SK-N-SH treated with all-trans-retinoic acid at 6 μM for 48 hours (cell line): ENCODE data around the gene VGF.

Source experiments
- ATAC-seq: fragments of 200-7000 bp; cut with Tn5 transposase; 3 replicates; pipeline ENCODE4 v1.9.1; 2020; ENCODE audit warnings: mild to moderate bottlenecking, moderate library complexity
- ARNTL ChIP-seq: fragments of 450-650 bp; formaldehyde crosslinking; IDR thresholded peaks from 2 replicates; pipeline ENCODE4 v1.5.0; 2020; ENCODE audit warnings: low read depth, mild to moderate bottlenecking, moderate library complexity, borderline replicate concordance
- BACH2 ChIP-seq: fragments of 250-450 bp; sonication (Bioruptor Pico); IDR thresholded peaks from 2 replicates; pipeline ENCODE4 v1.9.0; 2021; ENCODE audit warnings: mild to moderate bottlenecking, borderline replicate concordance
- CSDC2 ChIP-seq: fragments of 250-450 bp; sonication (Bioruptor Pico); IDR thresholded peaks from 2 replicates; pipeline ENCODE4 v1.5.0; 2020; ENCODE audit warnings: mild to moderate bottlenecking, moderate library complexity
- ESRRG ChIP-seq: fragments of 250-450 bp; sonication (Bioruptor Pico); IDR thresholded peaks from 2 replicates; pipeline ENCODE4 v1.6.1; 2021; ENCODE audit warnings: mild to moderate bottlenecking
- GLIS3 ChIP-seq: fragments of 250-450 bp; sonication (Bioruptor Pico); IDR thresholded peaks from 2 replicates; pipeline ENCODE4 v1.5.0; 2020; ENCODE audit warnings: mild to moderate bottlenecking, moderate library complexity
- OSR1 ChIP-seq: fragments of 250-450 bp; sonication (Bioruptor Pico); IDR thresholded peaks from 2 replicates; pipeline ENCODE4 v1.8.0; 2022; ENCODE audit warnings: moderate library complexity, mild to moderate bottlenecking, inconsistent platforms
- PPARA ChIP-seq: fragments of 250-450 bp; sonication (Bioruptor Pico); IDR thresholded peaks from 2 replicates; pipeline ENCODE4 v1.5.0; 2020; ENCODE audit warnings: mild to moderate bottlenecking, borderline replicate concordance
- RARB ChIP-seq: fragments of 250-450 bp; sonication (Bioruptor Pico); IDR thresholded peaks from 2 replicates; pipeline ENCODE4 v1.8.0; 2021; ENCODE audit warnings: mild to moderate bottlenecking, moderate library complexity
- SNAI2 ChIP-seq: fragments of 250-450 bp; sonication (Bioruptor Pico); IDR thresholded peaks from 2 replicates; pipeline ENCODE4 v1.5.0; 2020; ENCODE audit warnings: mild to moderate bottlenecking, moderate library complexity
- TCF4 ChIP-seq: fragments of 250-450 bp; sonication (Bioruptor Pico); IDR thresholded peaks from 2 replicates; pipeline ENCODE4 v1.8.0; 2021; ENCODE audit warnings: mild to moderate bottlenecking, moderate library complexity, borderline replicate concordance
- TOX ChIP-seq: fragments of 250-450 bp; sonication (Bioruptor Pico); IDR thresholded peaks from 2 replicates; pipeline ENCODE4 v1.8.0; 2021; ENCODE audit warnings: mild to moderate bottlenecking, moderate library complexity, borderline replicate concordance
- ZC3H10 ChIP-seq: fragments of 250-450 bp; sonication (Bioruptor Pico); IDR thresholded peaks from 2 replicates; pipeline ENCODE4 v1.5.1; 2021; ENCODE audit warnings: mild to moderate bottlenecking, moderate library complexity
- ZFP3 ChIP-seq: fragments of 250-450 bp; sonication (Bioruptor Pico); IDR thresholded peaks from 2 replicates; pipeline ENCODE4 v1.5.0; 2020; ENCODE audit warnings: mild to moderate bottlenecking, moderate library complexity
- ZFP30 ChIP-seq: fragments of 450-650 bp; formaldehyde crosslinking; IDR thresholded peaks from 2 replicates; pipeline ENCODE4 v1.5.0; 2022; ENCODE audit warnings: mild to moderate bottlenecking, moderate library complexity
- ZNF565 ChIP-seq: fragments of 450-650 bp; formaldehyde crosslinking; conservative IDR thresholded peaks from 2 replicates; pipeline ENCODE4 v1.5.0; 2020; ENCODE audit warnings: low read depth, mild to moderate bottlenecking, moderate library complexity
- ZNF70 ChIP-seq: fragments of 450-650 bp; formaldehyde crosslinking; IDR thresholded peaks from 2 replicates; pipeline ENCODE4 v1.5.0; 2020; ENCODE audit warnings: mild to moderate bottlenecking, moderate library complexity
- ZNF8 ChIP-seq: fragments of 450-650 bp; formaldehyde crosslinking; IDR thresholded peaks from 2 replicates; pipeline ENCODE4 v1.5.0; 2020; ENCODE audit warnings: mild to moderate bottlenecking, moderate library complexity
- TF ChIP-seq, protein P1 (sequence below): fragments of 250-450 bp; sonication (Bioruptor Pico); IDR thresholded peaks from 2 replicates; pipeline ENCODE4 v1.5.0; 2020; ENCODE audit warnings: mild to moderate bottlenecking, moderate library complexity
- TF ChIP-seq, protein P2 (sequence below): fragments of 250-450 bp; sonication (Bioruptor Pico); IDR thresholded peaks from 2 replicates; pipeline ENCODE4 v1.8.0; 2020; ENCODE audit warnings: mild to moderate bottlenecking, moderate library complexity, borderline replicate concordance
- TF ChIP-seq, protein P3 (sequence below): fragments of 250-450 bp; sonication (Bioruptor Pico); IDR thresholded peaks from 2 replicates; pipeline ENCODE4 v1.8.0; 2021; ENCODE audit warnings: low read depth, mild to moderate bottlenecking, moderate library complexity, borderline replicate concordance
- TF ChIP-seq, protein P4 (sequence below): fragments of 250-450 bp; sonication (Bioruptor Pico); IDR thresholded peaks from 2 replicates; pipeline ENCODE4 v1.5.1; 2021; ENCODE audit warnings: mild to moderate bottlenecking, moderate library complexity
- TF ChIP-seq, protein P5 (sequence below): fragments of 250-450 bp; sonication (Bioruptor Pico); IDR thresholded peaks from 2 replicates; pipeline ENCODE4 v1.5.1; 2020; ENCODE audit warnings: low read depth, mild to moderate bottlenecking, moderate library complexity

The VGF gene

DNA sequence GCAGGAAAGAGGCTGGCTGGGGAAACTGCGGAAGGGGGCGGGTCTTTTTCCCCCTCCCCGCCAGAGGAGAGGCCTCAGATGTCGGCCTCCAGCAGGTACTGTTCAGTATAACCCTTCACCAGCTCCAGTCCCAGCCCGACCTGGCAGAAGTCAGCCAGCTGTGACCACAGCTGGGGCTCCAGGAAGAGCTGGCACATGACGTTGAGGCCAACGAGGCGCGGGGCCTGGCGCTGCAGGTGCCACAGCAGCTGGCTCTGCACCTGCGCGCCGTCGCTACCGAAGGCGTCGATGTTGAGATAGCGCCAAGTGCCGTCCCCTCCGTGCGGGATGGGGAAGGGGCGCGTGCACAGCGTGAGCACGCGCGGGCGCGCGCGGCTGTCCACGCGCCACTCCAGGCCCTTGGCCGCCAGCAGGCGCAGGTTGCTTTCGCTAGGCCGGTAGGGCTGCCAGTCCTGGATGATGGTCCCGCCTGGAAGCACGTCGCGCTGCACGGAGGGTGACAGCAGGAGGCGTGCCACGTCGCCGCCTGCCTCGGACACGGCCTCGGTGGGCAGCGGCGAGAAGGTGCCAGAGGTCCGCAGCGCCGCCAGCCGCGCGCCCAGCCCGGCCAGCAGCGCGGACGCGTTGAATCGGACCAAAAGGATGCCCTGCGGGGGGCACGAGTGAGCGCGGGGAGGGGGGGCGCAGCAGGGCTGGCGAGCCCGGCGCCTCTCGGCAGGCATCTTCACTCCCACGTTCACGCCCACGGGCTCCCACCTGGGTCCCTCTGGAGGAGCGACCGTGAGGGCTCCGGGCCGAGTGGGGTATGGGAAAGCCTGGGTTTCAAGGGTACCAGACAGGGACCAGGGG, 6.9 kb upstream of the VGF start:
- ATAC-seq, result no peak
- TF ChIP-seq, protein P1, sequence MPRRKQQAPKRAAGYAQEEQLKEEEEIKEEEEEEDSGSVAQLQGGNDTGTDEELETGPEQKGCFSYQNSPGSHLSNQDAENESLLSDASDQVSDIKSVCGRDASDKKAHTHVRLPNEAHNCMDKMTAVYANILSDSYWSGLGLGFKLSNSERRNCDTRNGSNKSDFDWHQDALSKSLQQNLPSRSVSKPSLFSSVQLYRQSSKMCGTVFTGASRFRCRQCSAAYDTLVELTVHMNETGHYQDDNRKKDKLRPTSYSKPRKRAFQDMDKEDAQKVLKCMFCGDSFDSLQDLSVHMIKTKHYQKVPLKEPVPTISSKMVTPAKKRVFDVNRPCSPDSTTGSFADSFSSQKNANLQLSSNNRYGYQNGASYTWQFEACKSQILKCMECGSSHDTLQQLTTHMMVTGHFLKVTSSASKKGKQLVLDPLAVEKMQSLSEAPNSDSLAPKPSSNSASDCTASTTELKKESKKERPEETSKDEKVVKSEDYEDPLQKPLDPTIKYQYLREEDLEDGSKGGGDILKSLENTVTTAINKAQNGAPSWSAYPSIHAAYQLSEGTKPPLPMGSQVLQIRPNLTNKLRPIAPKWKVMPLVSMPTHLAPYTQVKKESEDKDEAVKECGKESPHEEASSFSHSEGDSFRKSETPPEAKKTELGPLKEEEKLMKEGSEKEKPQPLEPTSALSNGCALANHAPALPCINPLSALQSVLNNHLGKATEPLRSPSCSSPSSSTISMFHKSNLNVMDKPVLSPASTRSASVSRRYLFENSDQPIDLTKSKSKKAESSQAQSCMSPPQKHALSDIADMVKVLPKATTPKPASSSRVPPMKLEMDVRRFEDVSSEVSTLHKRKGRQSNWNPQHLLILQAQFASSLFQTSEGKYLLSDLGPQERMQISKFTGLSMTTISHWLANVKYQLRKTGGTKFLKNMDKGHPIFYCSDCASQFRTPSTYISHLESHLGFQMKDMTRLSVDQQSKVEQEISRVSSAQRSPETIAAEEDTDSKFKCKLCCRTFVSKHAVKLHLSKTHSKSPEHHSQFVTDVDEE, result no peak
- TF ChIP-seq CSDC2 (CRISPR knock-in tag), result no peak
- TF ChIP-seq SNAI2 (CRISPR knock-in tag), result no peak
- TF ChIP-seq ZNF70, result no peak
- TF ChIP-seq ZFP30 (CRISPR knock-in tag), result no peak
- TF ChIP-seq, protein P2, sequence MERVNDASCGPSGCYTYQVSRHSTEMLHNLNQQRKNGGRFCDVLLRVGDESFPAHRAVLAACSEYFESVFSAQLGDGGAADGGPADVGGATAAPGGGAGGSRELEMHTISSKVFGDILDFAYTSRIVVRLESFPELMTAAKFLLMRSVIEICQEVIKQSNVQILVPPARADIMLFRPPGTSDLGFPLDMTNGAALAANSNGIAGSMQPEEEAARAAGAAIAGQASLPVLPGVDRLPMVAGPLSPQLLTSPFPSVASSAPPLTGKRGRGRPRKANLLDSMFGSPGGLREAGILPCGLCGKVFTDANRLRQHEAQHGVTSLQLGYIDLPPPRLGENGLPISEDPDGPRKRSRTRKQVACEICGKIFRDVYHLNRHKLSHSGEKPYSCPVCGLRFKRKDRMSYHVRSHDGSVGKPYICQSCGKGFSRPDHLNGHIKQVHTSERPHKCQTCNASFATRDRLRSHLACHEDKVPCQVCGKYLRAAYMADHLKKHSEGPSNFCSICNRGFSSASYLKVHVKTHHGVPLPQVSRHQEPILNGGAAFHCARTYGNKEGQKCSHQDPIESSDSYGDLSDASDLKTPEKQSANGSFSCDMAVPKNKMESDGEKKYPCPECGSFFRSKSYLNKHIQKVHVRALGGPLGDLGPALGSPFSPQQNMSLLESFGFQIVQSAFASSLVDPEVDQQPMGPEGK (CRISPR knock-in tag), result no peak
- TF ChIP-seq, all 23 proteins: peak for 0

DNA sequence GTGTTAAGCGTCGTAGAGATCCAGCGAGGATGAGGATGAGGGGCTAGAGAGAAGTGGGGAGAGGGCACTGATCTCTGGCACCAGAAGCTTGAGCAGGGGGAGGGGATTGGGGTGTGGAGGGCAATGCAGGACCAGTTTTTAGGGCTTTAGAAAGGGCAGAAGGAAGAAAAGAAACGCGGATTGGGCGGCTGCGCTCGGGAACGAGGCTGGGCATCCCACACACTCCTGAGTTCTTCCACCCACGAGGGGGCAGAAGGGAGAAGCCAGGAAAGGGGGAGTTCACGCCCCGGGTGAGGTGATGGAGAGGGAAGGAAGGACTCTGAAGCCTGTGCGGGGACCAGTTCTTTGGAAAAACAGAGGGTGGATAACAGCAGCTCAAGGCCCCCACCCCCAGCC, 6.1 kb upstream of the VGF start:
- no peak for ATAC-seq
- no peak for TF ChIP-seq SNAI2 (CRISPR knock-in tag)
- TF ChIP-seq ZNF565 (CRISPR knock-in tag), result no peak
- no peak for TF ChIP-seq ZC3H10 (CRISPR knock-in tag)
- TF ChIP-seq ZFP3 (CRISPR knock-in tag), result no peak
- TF ChIP-seq, protein P3, sequence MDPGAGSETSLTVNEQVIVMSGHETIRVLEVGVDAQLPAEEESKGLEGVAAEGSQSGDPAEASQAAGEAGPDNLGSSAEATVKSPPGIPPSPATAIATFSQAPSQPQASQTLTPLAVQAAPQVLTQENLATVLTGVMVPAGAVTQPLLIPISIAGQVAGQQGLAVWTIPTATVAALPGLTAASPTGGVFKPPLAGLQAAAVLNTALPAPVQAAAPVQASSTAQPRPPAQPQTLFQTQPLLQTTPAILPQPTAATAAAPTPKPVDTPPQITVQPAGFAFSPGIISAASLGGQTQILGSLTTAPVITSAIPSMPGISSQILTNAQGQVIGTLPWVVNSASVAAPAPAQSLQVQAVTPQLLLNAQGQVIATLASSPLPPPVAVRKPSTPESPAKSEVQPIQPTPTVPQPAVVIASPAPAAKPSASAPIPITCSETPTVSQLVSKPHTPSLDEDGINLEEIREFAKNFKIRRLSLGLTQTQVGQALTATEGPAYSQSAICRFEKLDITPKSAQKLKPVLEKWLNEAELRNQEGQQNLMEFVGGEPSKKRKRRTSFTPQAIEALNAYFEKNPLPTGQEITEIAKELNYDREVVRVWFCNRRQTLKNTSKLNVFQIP (CRISPR knock-in tag), result no peak
- TF ChIP-seq, protein P4, sequence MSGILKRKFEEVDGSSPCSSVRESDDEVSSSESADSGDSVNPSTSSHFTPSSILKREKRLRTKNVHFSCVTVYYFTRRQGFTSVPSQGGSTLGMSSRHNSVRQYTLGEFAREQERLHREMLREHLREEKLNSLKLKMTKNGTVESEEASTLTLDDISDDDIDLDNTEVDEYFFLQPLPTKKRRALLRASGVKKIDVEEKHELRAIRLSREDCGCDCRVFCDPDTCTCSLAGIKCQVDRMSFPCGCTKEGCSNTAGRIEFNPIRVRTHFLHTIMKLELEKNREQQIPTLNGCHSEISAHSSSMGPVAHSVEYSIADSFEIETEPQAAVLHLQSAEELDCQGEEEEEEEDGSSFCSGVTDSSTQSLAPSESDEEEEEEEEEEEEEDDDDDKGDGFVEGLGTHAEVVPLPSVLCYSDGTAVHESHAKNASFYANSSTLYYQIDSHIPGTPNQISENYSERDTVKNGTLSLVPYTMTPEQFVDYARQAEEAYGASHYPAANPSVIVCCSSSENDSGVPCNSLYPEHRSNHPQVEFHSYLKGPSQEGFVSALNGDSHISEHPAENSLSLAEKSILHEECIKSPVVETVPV (CRISPR knock-in tag), result no peak
- no peak for TF ChIP-seq ARNTL

DNA sequence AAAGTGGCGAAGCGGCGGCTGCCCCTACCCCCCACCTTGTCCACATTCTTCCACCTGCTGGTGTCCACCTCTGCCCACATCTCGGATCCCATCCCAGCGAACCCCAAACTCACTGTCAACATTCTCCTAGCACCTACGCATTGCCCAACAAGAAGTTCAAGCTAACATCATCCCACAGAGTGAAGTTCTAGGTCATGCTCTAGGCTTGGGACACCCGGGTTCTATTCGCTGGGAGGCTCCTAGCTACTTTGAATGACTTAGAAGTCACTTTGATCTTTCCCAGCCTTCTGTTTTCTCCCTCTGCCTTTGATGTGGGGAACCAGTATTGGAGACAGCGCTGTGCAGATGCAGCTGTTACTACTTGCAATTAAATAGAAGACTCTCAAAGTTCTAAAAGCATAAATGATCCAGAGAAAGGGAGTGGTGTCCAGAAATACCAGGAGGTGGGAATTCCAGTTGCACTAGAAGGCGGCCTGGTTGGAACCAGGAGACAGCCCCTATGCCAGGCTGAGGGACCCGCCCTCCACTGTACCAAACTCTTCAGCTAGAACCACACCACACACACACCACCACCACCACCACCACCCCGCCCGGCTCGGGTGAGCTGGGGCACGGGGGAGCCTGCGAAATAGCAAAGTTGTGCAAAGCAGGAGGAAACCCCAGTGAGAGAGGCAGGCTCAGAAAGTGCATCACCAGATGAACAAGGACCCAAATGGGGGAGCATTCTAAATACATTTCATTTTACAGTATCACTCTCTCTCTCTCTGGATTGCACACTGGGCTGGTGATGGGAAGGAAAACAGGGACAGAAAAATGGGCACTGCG, 5.5 kb upstream of the VGF start:
- no peak for ATAC-seq
- TF ChIP-seq, protein P4 (CRISPR knock-in tag), result no peak
- TF ChIP-seq BACH2 (CRISPR knock-in tag) (no peak), ZNF8 (CRISPR knock-in tag) (no peak), TOX (CRISPR knock-in tag) (no peak), PPARA (no peak), CSDC2 (CRISPR knock-in tag) (no peak), ESRRG (CRISPR knock-in tag) (no peak), GLIS3 (CRISPR knock-in tag) (no peak), RARB (no peak), OSR1 (CRISPR knock-in tag) (no peak), ZNF565 (CRISPR knock-in tag) (no peak), ARNTL (no peak), TCF4 (no peak)
- TF ChIP-seq, protein P5, sequence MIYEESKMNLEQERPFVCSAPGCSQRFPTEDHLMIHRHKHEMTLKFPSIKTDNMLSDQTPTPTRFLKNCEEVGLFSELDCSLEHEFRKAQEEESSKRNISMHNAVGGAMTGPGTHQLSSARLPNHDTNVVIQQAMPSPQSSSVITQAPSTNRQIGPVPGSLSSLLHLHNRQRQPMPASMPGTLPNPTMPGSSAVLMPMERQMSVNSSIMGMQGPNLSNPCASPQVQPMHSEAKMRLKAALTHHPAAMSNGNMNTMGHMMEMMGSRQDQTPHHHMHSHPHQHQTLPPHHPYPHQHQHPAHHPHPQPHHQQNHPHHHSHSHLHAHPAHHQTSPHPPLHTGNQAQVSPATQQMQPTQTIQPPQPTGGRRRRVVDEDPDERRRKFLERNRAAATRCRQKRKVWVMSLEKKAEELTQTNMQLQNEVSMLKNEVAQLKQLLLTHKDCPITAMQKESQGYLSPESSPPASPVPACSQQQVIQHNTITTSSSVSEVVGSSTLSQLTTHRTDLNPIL (CRISPR knock-in tag), result no peak
- TF ChIP-seq, protein P2 (CRISPR knock-in tag), result no peak
